GM23338 (cell line): ENCODE data around the gene PIK3C2G. TPM values are rescaled to one million over a fixed set of nuclear protein-coding genes. Genes with fewer than 3 reads are reported as not detected.

Experiments used
- ATAC-seq: fragments of 200-7000 bp; cut with Tn5 transposase; 3 replicates; pipeline ENCODE4 v1.9.1; 2020
- DNase-seq: peaks from one replicate; pipeline ENCODE4 v3.0.0-alpha.2; 2015; ENCODE audit warnings: low spot score
- H2AFZ ChIP-seq: fragments of 200-600 bp; sonication (generic); 2 replicates; pipeline ENCODE4 v1.8.0; 2016; ENCODE audit warnings: antibody characterized with exemption, mild to moderate bottlenecking, moderate library complexity
- H3F3A ChIP-seq: fragments of 200-600 bp; sonication (generic); replicated peaks from 2 replicates; pipeline ENCODE4 v1.8.0; 2017; ENCODE audit warnings: antibody characterized with exemption, mixed run types, low read depth
- H3K27ac ChIP-seq: fragments of 200-600 bp; sonication (generic); 2 replicates; pipeline ENCODE4 v1.6.1; 2016; ENCODE audit warnings: low read depth
- H3K27me3 ChIP-seq: fragments of 200-600 bp; sonication (generic); 2 replicates; pipeline ENCODE4 v1.8.0; 2016; ENCODE audit warnings: mild to moderate bottlenecking, mixed run types, moderate library complexity; ENCODE audit not compliant: insufficient read depth
- H3K36me3 ChIP-seq: fragments of 200-600 bp; sonication (generic); 2 replicates; pipeline ENCODE4 v1.8.0; 2016; ENCODE audit warnings: mild to moderate bottlenecking; ENCODE audit not compliant: insufficient read depth
- H3K4me1 ChIP-seq: fragments of 200-600 bp; sonication (generic); 2 replicates; pipeline ENCODE4 v1.8.0; 2016; ENCODE audit warnings: mild to moderate bottlenecking, moderate library complexity; ENCODE audit not compliant: insufficient read depth
- H3K4me2 ChIP-seq: fragments of 200-600 bp; sonication (generic); 2 replicates; pipeline ENCODE4 v1.7.1; 2017; ENCODE audit warnings: mixed run types
- H3K4me3 ChIP-seq: fragments of 200-600 bp; sonication (generic); 2 replicates; pipeline ENCODE4 v1.6.1; 2016; ENCODE audit warnings: mixed run types
- H3K79me2 ChIP-seq: fragments of 200-600 bp; sonication (generic); replicated peaks from 2 replicates; pipeline ENCODE4 v1.8.0; 2017; ENCODE audit warnings: mild to moderate bottlenecking; ENCODE audit not compliant: insufficient read depth
- H3K9me2 ChIP-seq: fragments of 200-600 bp; sonication (generic); 2 replicates; pipeline ENCODE4 v1.8.0; 2017; ENCODE audit not compliant: insufficient read depth
- H4K20me1 ChIP-seq: fragments of 200-600 bp; sonication (generic); replicated peaks from 2 replicates; pipeline ENCODE4 v1.8.0; 2017; ENCODE audit warnings: mild to moderate bottlenecking; ENCODE audit not compliant: insufficient read depth
- H3K27ac Mint-ChIP-seq: 2 replicates; pipeline ENCODE4 v1.8.0; 2020; ENCODE audit warnings: inconsistent platforms, mild to moderate bottlenecking, moderate library complexity, mixed read lengths
- H3K27me3 Mint-ChIP-seq: 3 replicates; pipeline ENCODE4 v1.8.0; 2022; ENCODE audit warnings: low read depth, mild to moderate bottlenecking, moderate library complexity, mixed read lengths, inconsistent platforms; ENCODE audit not compliant: insufficient read depth, poor library complexity
- H3K36me3 Mint-ChIP-seq: 3 replicates; pipeline ENCODE4 v1.8.0; 2021; ENCODE audit warnings: low read depth, mild to moderate bottlenecking, inconsistent platforms, moderate library complexity, mixed read lengths
- H3K4me1 Mint-ChIP-seq: 3 replicates; pipeline ENCODE4 v1.8.0; 2020; ENCODE audit warnings: mild to moderate bottlenecking, inconsistent platforms, mixed read lengths
- H3K4me3 Mint-ChIP-seq: 3 replicates; pipeline ENCODE4 v1.8.0; 2021; ENCODE audit warnings: moderate library complexity, mild to moderate bottlenecking, inconsistent platforms, mixed read lengths
- H3K9me3 Mint-ChIP-seq: 3 replicates; pipeline ENCODE4 v1.8.0; 2020; ENCODE audit warnings: moderate library complexity, mild to moderate bottlenecking, inconsistent platforms, mixed read lengths
- EZH2phosphoT487 ChIP-seq: fragments of 200-600 bp; sonication (generic); IDR thresholded peaks from one replicate; pipeline ENCODE4 v1.8.1; 2018; ENCODE audit warnings: antibody characterized with exemption; ENCODE audit not compliant: unreplicated experiment
- NANOG ChIP-seq: IDR thresholded peaks from 2 replicates; pipeline ENCODE4 v1.6.1; 2016; ENCODE audit warnings: antibody characterized with exemption, borderline replicate concordance
- POLR2AphosphoS5 ChIP-seq: IDR thresholded peaks from 2 replicates; pipeline ENCODE4 v1.6.1; 2016; ENCODE audit warnings: antibody characterized with exemption, low read depth
- STAT1 ChIP-seq: IDR thresholded peaks from one replicate; pipeline ENCODE4 v1.6.1; 2016; ENCODE audit warnings: antibody characterized with exemption; ENCODE audit not compliant: unreplicated experiment
- ZNF114 ChIP-seq: fragments of 250-450 bp; sonication (Bioruptor Pico); IDR thresholded peaks from 2 replicates; pipeline ENCODE4 v1.5.0; 2020; ENCODE audit warnings: mild to moderate bottlenecking, moderate library complexity
- polyA plus RNA-seq: library from polyadenylated mRNA; unstranded; fragments of >200 nt; fragmentation: Nextera tagmentation; extraction: Ambion mirVana; gene quantifications from 2 replicates; pipeline ENCODE4 v1.2.1, GENCODE V29; 2016
- total RNA-seq: library from RNA; depleted of rRNA; stranded (reverse); fragments of >200 nt; shearing (Covaris generic); gene quantifications from 2 replicates; pipeline ENCODE4 v1.2.3, GENCODE V29; 2014
- TF ChIP-seq, protein P1 (sequence below), 2 experiments: fragments of 200-600 bp in 1 of 2; sonication (generic) in 1 of 2; conservative IDR thresholded peaks; 2 replicates each; pipeline versions ENCODE4 v1.5.1 to v1.6.1; 2016 to 2017; ENCODE audit warnings: antibody characterized with exemption in 2 of 2, low read depth in 2 of 2, mild to moderate bottlenecking in 2 of 2, moderate library complexity in 1 of 2
- TF ChIP-seq, protein P2 (sequence below): IDR thresholded peaks from 2 replicates; pipeline ENCODE4 v1.6.1; 2016; ENCODE audit warnings: antibody characterized with exemption
- TF ChIP-seq, protein P3 (sequence below): fragments of 250-450 bp; sonication (Bioruptor Pico); IDR thresholded peaks from 2 replicates; pipeline ENCODE4 v1.5.0; 2020; ENCODE audit warnings: mild to moderate bottlenecking, moderate library complexity

Gene PIK3C2G
- total and polyA plus RNA-seq, 2 experiments from 2014 or later = not detected

DNA sequence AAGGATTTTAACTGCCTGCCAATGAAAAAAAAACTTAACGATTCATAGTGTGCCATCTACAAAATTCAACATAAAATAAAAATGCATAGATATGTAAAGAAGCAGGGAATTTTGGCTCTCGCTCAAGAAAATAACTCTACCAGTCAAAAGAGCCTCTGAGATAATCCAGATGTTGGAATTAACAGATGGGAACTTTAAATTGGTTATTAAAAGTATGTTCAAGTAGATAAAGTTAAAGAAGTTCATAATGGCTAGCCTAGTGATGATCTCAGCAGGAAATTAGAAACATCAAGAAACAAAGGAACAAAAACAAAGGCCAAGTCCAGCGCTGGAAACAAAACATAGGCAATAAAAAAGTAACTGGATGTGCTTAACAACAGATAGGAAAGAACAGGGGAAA is 23.1 kb downstream of the PIK3C2G start:
- H3K4me1 Mint-ChIP-seq = peaks cover 22% of the 10 kb centered on the region
- peaks cover 20% of the 10 kb centered on the region for H3K4me1 ChIP-seq
- no peaks in the 10 kb centered on the region for H3K79me2 ChIP-seq
- TF ChIP-seq, protein P1, sequence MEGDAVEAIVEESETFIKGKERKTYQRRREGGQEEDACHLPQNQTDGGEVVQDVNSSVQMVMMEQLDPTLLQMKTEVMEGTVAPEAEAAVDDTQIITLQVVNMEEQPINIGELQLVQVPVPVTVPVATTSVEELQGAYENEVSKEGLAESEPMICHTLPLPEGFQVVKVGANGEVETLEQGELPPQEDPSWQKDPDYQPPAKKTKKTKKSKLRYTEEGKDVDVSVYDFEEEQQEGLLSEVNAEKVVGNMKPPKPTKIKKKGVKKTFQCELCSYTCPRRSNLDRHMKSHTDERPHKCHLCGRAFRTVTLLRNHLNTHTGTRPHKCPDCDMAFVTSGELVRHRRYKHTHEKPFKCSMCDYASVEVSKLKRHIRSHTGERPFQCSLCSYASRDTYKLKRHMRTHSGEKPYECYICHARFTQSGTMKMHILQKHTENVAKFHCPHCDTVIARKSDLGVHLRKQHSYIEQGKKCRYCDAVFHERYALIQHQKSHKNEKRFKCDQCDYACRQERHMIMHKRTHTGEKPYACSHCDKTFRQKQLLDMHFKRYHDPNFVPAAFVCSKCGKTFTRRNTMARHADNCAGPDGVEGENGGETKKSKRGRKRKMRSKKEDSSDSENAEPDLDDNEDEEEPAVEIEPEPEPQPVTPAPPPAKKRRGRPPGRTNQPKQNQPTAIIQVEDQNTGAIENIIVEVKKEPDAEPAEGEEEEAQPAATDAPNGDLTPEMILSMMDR (conservative IDR thresholded peaks at IDR 0.05; ENCODE audit: low read depth in 2 of 2) = no peak
- TF ChIP-seq EZH2phosphoT487 (no peak), ZNF114 (CRISPR knock-in tag) (no peak)
- no peak overlapping the region for H3K27ac ChIP-seq
- H3K4me3 Mint-ChIP-seq = no peak overlapping the region
- no peaks in the 10 kb centered on the region for H3K27me3 Mint-ChIP-seq
- peaks cover 4% of the 10 kb centered on the region; the same call in 2 of the 3 replicates for H3K9me3 Mint-ChIP-seq
- H3K4me2 ChIP-seq = peak overlapping the region; percentile 2; the same call in 1 of the 2 replicates
- H3K9me2 ChIP-seq = no peaks in the 10 kb centered on the region
- no peaks in the 10 kb centered on the region for H3F3A ChIP-seq
- no peak overlapping the region for H3K27ac Mint-ChIP-seq
- H3K4me3 ChIP-seq = no peak overlapping the region
- H3K27me3 ChIP-seq = no peaks in the 10 kb centered on the region
- H3K36me3 ChIP-seq = no peaks in the 10 kb centered on the region
- no peaks in the 10 kb centered on the region for H4K20me1 ChIP-seq
- peaks cover 4% of the 10 kb centered on the region; the same call in 1 of the 3 replicates for H3K36me3 Mint-ChIP-seq
- ATAC-seq (no peak), DNase-seq (no peak)
- no peak overlapping the region for H2AFZ ChIP-seq

DNA sequence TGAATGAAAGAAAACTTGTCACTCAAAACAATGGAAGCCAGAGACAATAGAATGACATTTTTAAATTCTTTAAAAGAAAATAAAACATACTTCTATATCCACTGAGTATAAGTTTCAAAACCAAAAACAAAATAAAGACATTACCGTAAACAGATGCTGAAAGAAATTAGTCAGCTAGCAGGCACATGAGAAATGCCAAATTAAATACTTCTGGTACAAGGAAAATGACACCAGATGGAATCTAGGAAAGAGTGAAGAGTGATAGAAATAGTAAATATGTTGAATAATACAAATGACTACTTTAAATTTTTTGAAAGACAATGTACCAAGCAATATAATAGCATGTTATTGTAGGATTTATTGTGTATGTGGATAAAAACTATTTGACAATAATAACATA is 23.8 kb downstream of the PIK3C2G start:
- H3K27me3 ChIP-seq = no peaks in the 10 kb centered on the region
- no peaks in the 10 kb centered on the region for H3K9me2 ChIP-seq
- H3K27ac Mint-ChIP-seq = peak overlapping the region; percentile 29; the same call in 1 of the 2 replicates
- no peaks in the 10 kb centered on the region for H3F3A ChIP-seq
- H3K4me1 ChIP-seq = peaks cover 20% of the 10 kb centered on the region
- H3K36me3 Mint-ChIP-seq = peaks cover 4% of the 10 kb centered on the region; the same call in 1 of the 3 replicates
- no peak overlapping the region for H3K4me2 ChIP-seq
- ATAC-seq = no peak
- no peaks in the 10 kb centered on the region for H3K79me2 ChIP-seq
- H3K4me3 ChIP-seq = no peak overlapping the region
- no peaks in the 10 kb centered on the region for H3K27me3 Mint-ChIP-seq
- no peak overlapping the region for H3K4me3 Mint-ChIP-seq
- H3K27ac ChIP-seq = no peak overlapping the region
- no peak for DNase-seq
- H3K9me3 Mint-ChIP-seq = peaks cover 4% of the 10 kb centered on the region; the same call in 2 of the 3 replicates
- H2AFZ ChIP-seq = no peak overlapping the region
- H4K20me1 ChIP-seq = no peaks in the 10 kb centered on the region
- peaks cover 25% of the 10 kb centered on the region for H3K4me1 Mint-ChIP-seq
- no peaks in the 10 kb centered on the region for H3K36me3 ChIP-seq
- TF ChIP-seq, protein P2, sequence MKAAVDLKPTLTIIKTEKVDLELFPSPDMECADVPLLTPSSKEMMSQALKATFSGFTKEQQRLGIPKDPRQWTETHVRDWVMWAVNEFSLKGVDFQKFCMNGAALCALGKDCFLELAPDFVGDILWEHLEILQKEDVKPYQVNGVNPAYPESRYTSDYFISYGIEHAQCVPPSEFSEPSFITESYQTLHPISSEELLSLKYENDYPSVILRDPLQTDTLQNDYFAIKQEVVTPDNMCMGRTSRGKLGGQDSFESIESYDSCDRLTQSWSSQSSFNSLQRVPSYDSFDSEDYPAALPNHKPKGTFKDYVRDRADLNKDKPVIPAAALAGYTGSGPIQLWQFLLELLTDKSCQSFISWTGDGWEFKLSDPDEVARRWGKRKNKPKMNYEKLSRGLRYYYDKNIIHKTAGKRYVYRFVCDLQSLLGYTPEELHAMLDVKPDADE = no peak
- TF ChIP-seq, protein P3, sequence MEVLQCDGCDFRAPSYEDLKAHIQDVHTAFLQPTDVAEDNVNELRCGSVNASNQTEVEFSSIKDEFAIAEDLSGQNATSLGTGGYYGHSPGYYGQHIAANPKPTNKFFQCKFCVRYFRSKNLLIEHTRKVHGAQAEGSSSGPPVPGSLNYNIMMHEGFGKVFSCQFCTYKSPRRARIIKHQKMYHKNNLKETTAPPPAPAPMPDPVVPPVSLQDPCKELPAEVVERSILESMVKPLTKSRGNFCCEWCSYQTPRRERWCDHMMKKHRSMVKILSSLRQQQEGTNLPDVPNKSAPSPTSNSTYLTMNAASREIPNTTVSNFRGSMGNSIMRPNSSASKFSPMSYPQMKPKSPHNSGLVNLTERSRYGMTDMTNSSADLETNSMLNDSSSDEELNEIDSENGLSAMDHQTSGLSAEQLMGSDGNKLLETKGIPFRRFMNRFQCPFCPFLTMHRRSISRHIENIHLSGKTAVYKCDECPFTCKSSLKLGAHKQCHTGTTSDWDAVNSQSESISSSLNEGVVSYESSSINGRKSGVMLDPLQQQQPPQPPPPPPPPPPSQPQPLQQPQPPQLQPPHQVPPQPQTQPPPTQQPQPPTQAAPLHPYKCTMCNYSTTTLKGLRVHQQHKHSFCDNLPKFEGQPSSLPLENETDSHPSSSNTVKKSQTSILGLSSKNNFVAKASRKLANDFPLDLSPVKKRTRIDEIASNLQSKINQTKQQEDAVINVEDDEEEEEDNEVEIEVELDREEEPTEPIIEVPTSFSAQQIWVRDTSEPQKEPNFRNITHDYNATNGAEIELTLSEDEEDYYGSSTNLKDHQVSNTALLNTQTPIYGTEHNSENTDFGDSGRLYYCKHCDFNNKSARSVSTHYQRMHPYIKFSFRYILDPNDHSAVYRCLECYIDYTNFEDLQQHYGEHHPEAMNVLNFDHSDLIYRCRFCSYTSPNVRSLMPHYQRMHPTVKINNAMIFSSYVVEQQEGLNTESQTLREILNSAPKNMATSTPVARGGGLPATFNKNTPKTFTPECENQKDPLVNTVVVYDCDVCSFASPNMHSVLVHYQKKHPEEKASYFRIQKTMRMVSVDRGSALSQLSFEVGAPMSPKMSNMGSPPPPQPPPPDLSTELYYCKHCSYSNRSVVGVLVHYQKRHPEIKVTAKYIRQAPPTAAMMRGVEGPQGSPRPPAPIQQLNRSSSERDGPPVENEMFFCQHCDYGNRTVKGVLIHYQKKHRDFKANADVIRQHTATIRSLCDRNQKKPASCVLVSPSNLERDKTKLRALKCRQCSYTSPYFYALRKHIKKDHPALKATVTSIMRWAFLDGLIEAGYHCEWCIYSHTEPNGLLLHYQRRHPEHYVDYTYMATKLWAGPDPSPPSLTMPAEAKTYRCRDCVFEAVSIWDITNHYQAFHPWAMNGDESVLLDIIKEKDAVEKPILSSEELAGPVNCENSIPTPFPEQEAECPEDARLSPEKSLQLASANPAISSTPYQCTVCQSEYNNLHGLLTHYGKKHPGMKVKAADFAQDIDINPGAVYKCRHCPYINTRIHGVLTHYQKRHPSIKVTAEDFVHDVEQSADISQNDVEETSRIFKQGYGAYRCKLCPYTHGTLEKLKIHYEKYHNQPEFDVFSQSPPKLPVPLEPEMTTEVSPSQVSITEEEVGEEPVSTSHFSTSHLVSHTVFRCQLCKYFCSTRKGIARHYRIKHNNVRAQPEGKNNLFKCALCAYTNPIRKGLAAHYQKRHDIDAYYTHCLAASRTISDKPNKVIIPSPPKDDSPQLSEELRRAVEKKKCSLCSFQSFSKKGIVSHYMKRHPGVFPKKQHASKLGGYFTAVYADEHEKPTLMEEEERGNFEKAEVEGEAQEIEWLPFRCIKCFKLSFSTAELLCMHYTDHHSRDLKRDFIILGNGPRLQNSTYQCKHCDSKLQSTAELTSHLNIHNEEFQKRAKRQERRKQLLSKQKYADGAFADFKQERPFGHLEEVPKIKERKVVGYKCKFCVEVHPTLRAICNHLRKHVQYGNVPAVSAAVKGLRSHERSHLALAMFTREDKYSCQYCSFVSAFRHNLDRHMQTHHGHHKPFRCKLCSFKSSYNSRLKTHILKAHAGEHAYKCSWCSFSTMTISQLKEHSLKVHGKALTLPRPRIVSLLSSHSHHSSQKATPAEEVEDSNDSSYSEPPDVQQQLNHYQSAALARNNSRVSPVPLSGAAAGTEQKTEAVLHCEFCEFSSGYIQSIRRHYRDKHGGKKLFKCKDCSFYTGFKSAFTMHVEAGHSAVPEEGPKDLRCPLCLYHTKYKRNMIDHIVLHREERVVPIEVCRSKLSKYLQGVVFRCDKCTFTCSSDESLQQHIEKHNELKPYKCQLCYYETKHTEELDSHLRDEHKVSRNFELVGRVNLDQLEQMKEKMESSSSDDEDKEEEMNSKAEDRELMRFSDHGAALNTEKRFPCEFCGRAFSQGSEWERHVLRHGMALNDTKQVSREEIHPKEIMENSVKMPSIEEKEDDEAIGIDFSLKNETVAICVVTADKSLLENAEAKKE (CRISPR knock-in tag) = no peak
- TF ChIP-seq STAT1 (no peak), NANOG (no peak), POLR2AphosphoS5 (no peak)
- TF ChIP-seq, protein P1 (conservative IDR thresholded peaks at IDR 0.05; ENCODE audit: low read depth in 2 of 2) = no peak
